Medulla oblongata (tissue), 1 donor: Measurements from ENCODE around the gene SIL1.
A peak's percentile ranks its signal among the peaks of the same experiment; 100 is the strongest.
"Not testable (repeated sequence)": the region's sequence is repeated elsewhere in the genome, so short reads cannot be mapped to it uniquely, and the experiment has no call there.

Source experiments
- DNase-seq: peaks from one replicate; pipeline ENCODE4 v3.0.0-alpha.2; 2015; ENCODE audit errors: extremely low spot score

Gene SIL1

GRCh38 chr5:139177281-139177680 is 20.9 kb downstream of the SIL1 start:
- not testable (repeated sequence) for DNase-seq

- DNase-seq: not testable (repeated sequence)
Measured at GRCh38 chr5:139174382-139174781, 23.8 kb downstream of the SIL1 start.

- DNase-seq: no peak
Measured at GRCh38 chr5:139171779-139172404, 26.3 kb downstream of the SIL1 start.

GRCh38 chr5:139167952-139168720 is 30.0 kb downstream of the SIL1 start:
- no peak for DNase-seq

GRCh38 chr5:139167533-139167932 is 30.6 kb downstream of the SIL1 start:
- no peak for DNase-seq

- DNase-seq: no peak
Measured at GRCh38 chr5:139167063-139167462, 31.1 kb downstream of the SIL1 start.

- not testable (repeated sequence) for DNase-seq
Measured at GRCh38 chr5:139164897-139165296, 33.3 kb downstream of the SIL1 start.

GRCh38 chr5:139164020-139164419 is 34.1 kb downstream of the SIL1 start:
- no peak for DNase-seq

- DNase-seq: no peak
Measured at GRCh38 chr5:139162448-139162847, 35.7 kb downstream of the SIL1 start.

GRCh38 chr5:139158791-139159190 is 39.4 kb downstream of the SIL1 start:
- no peak for DNase-seq

- DNase-seq: no peak
Measured at GRCh38 chr5:139157556-139157955, 40.6 kb downstream of the SIL1 start.

GRCh38 chr5:139156814-139157213 is 41.4 kb downstream of the SIL1 start:
- DNase-seq: no peak

GRCh38 chr5:139155333-139155732 is 42.8 kb downstream of the SIL1 start:
- DNase-seq: no peak

- DNase-seq: no peak
Measured at GRCh38 chr5:139151902-139152301, 46.3 kb downstream of the SIL1 start.

GRCh38 chr5:139150367-139150999 is 47.7 kb downstream of the SIL1 start:
- no peak for DNase-seq

- no peak for DNase-seq
Measured at GRCh38 chr5:139149477-139150199, 48.5 kb downstream of the SIL1 start.

GRCh38 chr5:139148986-139149385 is 49.2 kb downstream of the SIL1 start:
- no peak for DNase-seq

- DNase-seq: no peak
Measured at GRCh38 chr5:139148306-139148705, 49.9 kb downstream of the SIL1 start.

GRCh38 chr5:139147483-139148087 is 50.6 kb downstream of the SIL1 start:
- peak; percentile 73 for DNase-seq

- no peak for DNase-seq
Measured at GRCh38 chr5:139146809-139147482, 51.2 kb downstream of the SIL1 start.
